GM12878 (cell line): ENCODE measurements around the gene KRTAP10-6. TPM values are rescaled to one million over a fixed set of nuclear protein-coding genes. Genes with fewer than 3 reads are reported as not detected.

ENCODE experiments used
- ATAC-seq: fragments of 200-7000 bp; cut with Tn5 transposase; 3 replicates; pipeline ENCODE4 v1.9.1; 2020; ENCODE audit warnings: mild to moderate bottlenecking, moderate library complexity
- BruUV-seq: library from RNA; stranded (reverse); fragments of 400-500 nt; replicated peaks from 2 replicates; lab custom pipeline; 2021; lab: Mats Ljungman, UMichigan
- CTCF ChIA-PET: fragments of 300-600 bp; sonication (Branson Sonifier 250); formaldehyde crosslinking; extraction: SDS; loops from one replicate; lab custom pipeline; 2021; ENCODE audit warnings: inconsistent platforms; lab: Yijun Ruan, JAX
- POLR2A ChIA-PET: fragments of 350-600 bp; formaldehyde crosslinking; extraction: SDS; loops from one replicate; lab custom pipeline; 2021; ENCODE audit warnings: inconsistent platforms; lab: Charles Lee
- RAD21 ChIA-PET: fragments of 300-600 bp; sonication (Branson Sonifier 250); formaldehyde crosslinking; loops from one replicate; lab custom pipeline; 2023; ENCODE audit warnings: antibody characterized with exemption; ENCODE audit not compliant: unreplicated experiment; lab: Charles Lee
- SMC1A ChIA-PET: fragments of 300-600 bp; sonication (Branson Sonifier 250); formaldehyde crosslinking; loops from one replicate; lab custom pipeline; 2023; ENCODE audit not compliant: unreplicated experiment, uncharacterized antibody; lab: Charles Lee
- DNase-seq: peaks from one replicate; pipeline ENCODE4 v3.0.0-alpha.2; 2011; ENCODE audit warnings: low read depth, low spot score
- FAIRE-seq: peaks from 3 replicates; lab custom pipeline; 2011; peaks lifted over from hg19 to GRCh38; lab: Jason Lieb, UNC
- H2AFZ ChIP-seq: 2 replicates; pipeline ENCODE4 v1.6.0; 2011; ENCODE audit warnings: low read depth, low read length, control low read depth; ENCODE audit not compliant: control insufficient read depth
- H3K27ac ChIP-seq: 2 replicates; pipeline ENCODE4 v1.5.1; 2011; ENCODE audit warnings: control low read depth; ENCODE audit not compliant: control insufficient read depth, insufficient read depth
- H3K27me3 ChIP-seq, 2 experiments: replicated peaks in 1 of 2; 2 replicates each; pipeline versions ENCODE4 v1.6.0 to v1.6.1; 2011; ENCODE audit warnings: low read length in 1 of 2; ENCODE audit not compliant: control insufficient read depth in 2 of 2, insufficient read depth in 2 of 2
- H3K36me3 ChIP-seq, 2 experiments: 2 replicates each; pipeline ENCODE4 v1.5.1; 2011; ENCODE audit warnings: low read length in 1 of 2; ENCODE audit not compliant: control insufficient read depth in 2 of 2, insufficient read depth in 2 of 2
- H3K4me1 ChIP-seq: 2 replicates; pipeline ENCODE4 v1.6.1; 2011; ENCODE audit warnings: mild to moderate bottlenecking, low read length, moderate library complexity, mixed read lengths; ENCODE audit not compliant: control insufficient read depth, insufficient read depth
- H3K4me2 ChIP-seq: 2 replicates; pipeline ENCODE4 v1.6.0; 2011; ENCODE audit warnings: control low read depth; ENCODE audit not compliant: control insufficient read depth, insufficient read depth
- H3K4me3 ChIP-seq: fragments of 200-600 bp; sonication (generic); 2 replicates; pipeline ENCODE4 v1.5.1; 2016
- H3K79me2 ChIP-seq: 2 replicates; pipeline ENCODE4 v1.6.0; 2011; ENCODE audit warnings: low read length; ENCODE audit not compliant: control insufficient read depth, insufficient read depth
- H3K9ac ChIP-seq: 2 replicates; pipeline ENCODE4 v1.8.0; 2011; ENCODE audit warnings: low read length, control low read depth, mixed read lengths; ENCODE audit not compliant: control insufficient read depth, insufficient read depth
- H3K9me3 ChIP-seq: replicated peaks from 3 replicates; pipeline ENCODE4 v1.5.1; 2011; ENCODE audit warnings: mild to moderate bottlenecking, low read length; ENCODE audit not compliant: control insufficient read depth, insufficient read depth
- H4K20me1 ChIP-seq: 2 replicates; pipeline ENCODE4 v1.6.0; 2011; ENCODE audit not compliant: control insufficient read depth, insufficient read depth
- CBX5 ChIP-seq: sonication (generic); IDR thresholded peaks from 2 replicates; pipeline ENCODE4 v1.6.1; 2016; ENCODE audit warnings: low read depth, moderate library complexity, mild to moderate bottlenecking, inconsistent platforms
- GATAD2B ChIP-seq: fragments of 450-650 bp; conservative IDR thresholded peaks from 2 replicates; pipeline ENCODE4 v1.6.1; 2017; ENCODE audit warnings: low read depth, mild to moderate bottlenecking, moderate library complexity
- HDAC2 ChIP-seq: fragments of 200-600 bp; sonication (generic); IDR thresholded peaks from 2 replicates; pipeline ENCODE4 v1.6.1; 2017
- HDAC6 ChIP-seq: fragments of 200-600 bp; sonication (generic); IDR thresholded peaks from one replicate; pipeline ENCODE4 v1.8.0; 2017; ENCODE audit warnings: antibody characterized with exemption; ENCODE audit not compliant: unreplicated experiment
- IKZF1 ChIP-seq: fragments of 450-650 bp; conservative IDR thresholded peaks from 2 replicates; pipeline ENCODE4 v1.6.1; 2017; ENCODE audit warnings: antibody characterized with exemption, mild to moderate bottlenecking
- JUNB ChIP-seq: IDR thresholded peaks from 2 replicates; pipeline ENCODE4 v1.6.1; 2016; ENCODE audit warnings: antibody characterized with exemption, mild to moderate bottlenecking
- KDM1A ChIP-seq: fragments of 200-600 bp; sonication (generic); IDR thresholded peaks from 2 replicates; pipeline ENCODE4 v1.6.1; 2016; ENCODE audit warnings: borderline replicate concordance
- LARP7 ChIP-seq: fragments of 450-650 bp; IDR thresholded peaks from 2 replicates; pipeline ENCODE4 v1.6.1; 2017; ENCODE audit warnings: mild to moderate bottlenecking
- MAX ChIP-seq: IDR thresholded peaks from 2 replicates; pipeline ENCODE4 v1.6.1; 2012; ENCODE audit warnings: low read depth, low read length, improper control_type of control experiment
- NR2C2 ChIP-seq: IDR thresholded peaks from 2 replicates; pipeline ENCODE4 v1.6.1; 2011; ENCODE audit warnings: borderline replicate concordance, low read depth; ENCODE audit not compliant: control insufficient read depth, insufficient read length
- PKNOX1 ChIP-seq: fragments of 450-650 bp; IDR thresholded peaks from 2 replicates; pipeline ENCODE4 v1.6.1; 2016; ENCODE audit warnings: mild to moderate bottlenecking
- POLR2AphosphoS2 ChIP-seq: IDR thresholded peaks from 2 replicates; pipeline ENCODE4 v1.6.1; 2011; ENCODE audit warnings: low read depth, mild to moderate bottlenecking, low read length, improper control_type of control experiment, moderate library complexity
- RELA ChIP-seq: fragments of 450-650 bp; IDR thresholded peaks from 2 replicates; pipeline ENCODE4 v1.8.0; 2014; ENCODE audit warnings: borderline replicate concordance; ENCODE audit not compliant: partially characterized antibody
- SKIL ChIP-seq: fragments of 450-650 bp; IDR thresholded peaks from 2 replicates; pipeline ENCODE4 v1.6.1; 2017; ENCODE audit warnings: mild to moderate bottlenecking, low read depth, inconsistent platforms; ENCODE audit not compliant: poor library complexity, severe bottlenecking
- SREBF2 ChIP-seq: IDR thresholded peaks from 2 replicates; pipeline ENCODE4 v1.6.1; 2012; ENCODE audit warnings: mild to moderate bottlenecking, low read length
- YBX1 ChIP-seq: fragments of 450-650 bp; IDR thresholded peaks from 2 replicates; pipeline ENCODE4 v1.6.1; 2016; ENCODE audit warnings: antibody characterized with exemption
- ZNF207 ChIP-seq: fragments of 450-650 bp; IDR thresholded peaks from 2 replicates; pipeline ENCODE4 v1.6.1; 2014; ENCODE audit warnings: antibody characterized with exemption, mild to moderate bottlenecking, borderline replicate concordance
- ZNF217 ChIP-seq: fragments of 450-650 bp; IDR thresholded peaks from 2 replicates; pipeline ENCODE4 v1.6.1; 2017; ENCODE audit warnings: antibody characterized with exemption, mild to moderate bottlenecking
- ZNF384 ChIP-seq: IDR thresholded peaks from 2 replicates; pipeline ENCODE4 v1.6.1; 2012; ENCODE audit warnings: low read depth, mild to moderate bottlenecking, low read length, improper control_type of control experiment, borderline replicate concordance
- ZNF622 ChIP-seq: fragments of 450-650 bp; IDR thresholded peaks from 2 replicates; pipeline ENCODE4 v1.6.1; 2017; ENCODE audit warnings: mild to moderate bottlenecking, inconsistent platforms
- WGBS: methylation state at CpG from one replicate; pipeline ENCODE4 v1.1.6; 2016; ENCODE audit warnings: low lambda C conversion rate; ENCODE audit not compliant: insufficient replicate concordance, insufficient coverage; ENCODE audit errors: missing lambda C conversion rate; 5-methylcytosine and 5-hydroxymethylcytosine counted together
- in situ Hi-C: fragments of 300-500 bp; cut with MboI; formaldehyde crosslinking; loops from 9 replicates; pipeline ENCODE4 v1.14.3; 2018; ENCODE audit warnings: mixed read lengths
- intact Hi-C: fragments of 100-400 bp; cut with micrococcal nuclease; formaldehyde crosslinking; loops from one replicate; pipeline ENCODE4 v1.14.2; 2022; ENCODE audit not compliant: unreplicated experiment
- polyA plus RNA-seq, 11 experiments: library from polyadenylated mRNA; depleted of rRNA in 4 of 11; unstranded in 6 of 11; stranded (reverse) in 5 of 11; fragments of >200 nt; fragmentation: Nextera tagmentation in 4 of 11; fragmentation: Illumina TruSeq in 1 of 11; extraction: Ambion mirVana in 4 of 11; extraction: Trizol in 1 of 11; gene quantifications; 1 replicate in 1 of 11; 2 replicates in 10 of 11; pipeline versions ENCODE4 v1.2.1 to v1.2.3, GENCODE V29; 2011 to 2016; ENCODE audit warnings: inconsistent platforms in 2 of 11, missing spikeins in 2 of 11, low read depth in 1 of 11
- total RNA-seq, 4 experiments: library from RNA; depleted of rRNA in 3 of 4; stranded (reverse); fragments of >200 nt in 3 of 4; fragmentation: Illumina TruSeq in 1 of 4; extraction: Trizol in 1 of 4; gene quantifications; 2 replicates each; pipeline versions ENCODE4 v1.2.1 to v1.2.3, GENCODE V29; 2013 to 2021

KRTAP10-6 gene
- total and polyA plus RNA-seq, 10 of the 15 experiments (the other 5 are each of a cell fraction or from before 2014, with no cell fraction given): not detected

DNA sequence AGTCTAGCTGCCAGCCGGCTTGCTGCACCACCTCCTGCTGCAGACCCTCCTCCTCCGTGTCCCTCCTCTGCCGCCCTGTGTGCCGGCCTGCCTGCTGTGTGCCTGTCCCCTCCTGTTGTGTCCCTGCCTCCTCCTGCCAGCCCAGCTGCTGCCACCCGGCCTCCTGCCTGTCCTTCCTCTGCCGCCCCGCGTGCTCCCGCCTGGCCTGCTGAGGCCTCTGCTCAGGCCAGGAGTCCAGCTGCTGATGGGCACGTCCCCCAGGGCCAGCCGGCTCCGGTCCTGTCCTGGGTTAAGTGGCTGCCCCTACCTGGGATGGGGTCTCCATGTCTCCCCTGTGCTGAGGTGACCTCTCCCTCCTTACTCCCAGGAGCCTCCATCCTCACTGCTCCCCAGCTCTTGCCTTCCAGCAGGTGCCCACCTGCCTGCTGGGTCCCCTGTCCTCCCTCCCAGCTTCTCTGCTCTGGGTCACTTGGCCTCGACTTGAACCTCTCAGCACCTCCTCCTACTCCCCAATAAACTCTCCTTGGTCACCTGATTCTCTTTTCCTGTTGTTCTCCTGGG, 20.4 kb upstream of the KRTAP10-6 start:
- no peak overlapping the region for H3K4me2 ChIP-seq
- ChIA-PET SMC1A (no interaction called here), CTCF (no interaction called here), POLR2A (no interaction called here), RAD21 (no interaction called here)
- no peaks in the 10 kb centered on the region for H4K20me1 ChIP-seq
- in situ Hi-C loops (no loop called here), intact Hi-C loops (no loop called here)
- DNase-seq: no peak
- no peaks in the 10 kb centered on the region for H3K27me3 ChIP-seq
- WGBS: 40% methylated on average over 13 of the region's 13 CpGs
- no peak overlapping the region for H3K27ac ChIP-seq
- no peak overlapping the region for H3K4me3 ChIP-seq
- no peaks in the 10 kb centered on the region for H3K36me3 ChIP-seq
- H3K9ac ChIP-seq: no peak overlapping the region
- no peak for FAIRE-seq
- no peaks in the 10 kb centered on the region for H3K79me2 ChIP-seq
- H2AFZ ChIP-seq: no peak overlapping the region
- peaks cover 2% of the 10 kb centered on the region; the same call in 1 of the 3 replicates for H3K9me3 ChIP-seq
- TF ChIP-seq NR2C2 (no peak), CBX5 (no peak), SREBF2 (no peak), POLR2AphosphoS2 (no peak), ZNF207 (no peak), HDAC6 (no peak), PKNOX1 (no peak), ZNF622 (no peak), KDM1A (no peak), SKIL (no peak), JUNB (no peak), ZNF384 (no peak), MAX (no peak), HDAC2 (no peak), ZNF217 (no peak), IKZF1 (no peak), RELA (no peak), GATAD2B (no peak), LARP7 (no peak), YBX1 (no peak)
- ATAC-seq: no peak
- no TSS peak for BruUV-seq
- no peaks in the 10 kb centered on the region for H3K4me1 ChIP-seq
